Measurements from ENCODE around the gene POLA2.
"Not testable (repeated sequence)": the region's sequence is repeated elsewhere in the genome, so short reads cannot be mapped to it uniquely, and the experiment has no call there.

Gene POLA2

DNA sequence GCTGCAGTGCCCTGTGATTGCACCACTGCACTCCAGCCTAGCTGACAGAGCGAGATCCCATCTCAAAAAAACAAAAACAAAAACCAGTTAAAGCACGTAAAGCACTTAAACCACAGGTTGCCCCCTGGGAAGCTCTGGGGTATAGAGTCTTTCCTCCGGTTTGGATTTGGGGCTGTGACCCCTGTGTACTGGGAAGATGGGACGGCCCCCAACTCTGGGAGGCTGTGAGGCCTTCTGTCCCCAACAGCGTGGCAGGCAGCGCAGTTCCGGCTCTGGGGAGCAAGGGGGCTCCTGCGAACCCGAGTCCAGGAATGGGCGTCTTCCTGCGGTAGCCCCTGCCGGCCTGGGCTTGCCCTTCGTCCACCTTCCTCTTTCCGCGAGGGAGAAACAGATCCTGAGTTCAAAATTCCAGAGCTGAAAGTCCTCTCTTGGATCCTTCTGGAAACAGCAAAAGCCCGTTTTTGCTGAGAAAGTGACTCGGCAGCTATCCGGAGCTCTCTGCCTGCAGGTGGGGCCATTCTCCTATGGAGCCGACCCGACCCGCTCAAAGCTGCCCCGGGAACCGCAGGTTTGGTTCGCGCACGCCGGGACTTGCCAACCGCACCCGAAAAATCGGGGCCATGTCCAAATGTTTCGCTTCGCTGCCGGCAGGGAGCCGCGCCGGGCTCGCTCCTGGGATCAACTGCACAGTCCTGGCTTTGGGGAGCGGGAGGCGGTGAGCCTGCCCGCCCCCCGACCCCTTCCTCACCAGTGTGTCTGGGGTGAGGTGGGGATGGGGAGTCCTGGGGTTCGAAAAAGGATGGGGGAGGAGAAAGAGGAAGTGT is 36.3 kb upstream of the POLA2 start:
- no peaks in the 10 kb centered on the region for H3K36me3 Mint-ChIP-seq (ENCODE audit: low read depth)
- ATAC-seq (peak; percentile 79), DNase-seq (peak; percentile 57)
- peaks cover 24% of the 10 kb centered on the region for H3K27me3 Mint-ChIP-seq
- H3K27ac Mint-ChIP-seq, result no peak overlapping the region
- peaks cover 13% of the 10 kb centered on the region for H3K4me1 Mint-ChIP-seq
- H3K4me3 Mint-ChIP-seq, result peak overlapping the region; percentile 77
- H3K9me3 Mint-ChIP-seq, result no peaks in the 10 kb centered on the region

DNA sequence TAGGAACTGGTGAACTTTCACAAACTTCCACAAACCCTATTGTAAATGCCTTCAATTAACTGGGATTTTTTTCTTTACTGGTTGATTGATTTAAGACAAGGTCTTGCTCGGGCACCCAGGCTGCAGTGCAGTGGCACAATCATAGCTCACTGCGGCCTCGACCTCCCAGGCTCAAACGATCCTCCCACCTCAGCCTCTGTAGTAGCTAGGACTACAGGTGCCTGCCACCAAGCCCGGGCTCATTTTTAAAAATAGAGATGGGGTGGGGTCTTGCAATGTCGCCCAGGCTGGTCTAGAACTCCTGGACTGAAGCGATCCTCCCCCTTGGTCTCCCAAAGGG is 35.7 kb upstream of the POLA2 start:
- Mint-ChIP-seq H3K27ac (no peak overlapping the region), H3K4me3 (peak overlapping the region; percentile 77)
- ATAC-seq, result no peak

DNA sequence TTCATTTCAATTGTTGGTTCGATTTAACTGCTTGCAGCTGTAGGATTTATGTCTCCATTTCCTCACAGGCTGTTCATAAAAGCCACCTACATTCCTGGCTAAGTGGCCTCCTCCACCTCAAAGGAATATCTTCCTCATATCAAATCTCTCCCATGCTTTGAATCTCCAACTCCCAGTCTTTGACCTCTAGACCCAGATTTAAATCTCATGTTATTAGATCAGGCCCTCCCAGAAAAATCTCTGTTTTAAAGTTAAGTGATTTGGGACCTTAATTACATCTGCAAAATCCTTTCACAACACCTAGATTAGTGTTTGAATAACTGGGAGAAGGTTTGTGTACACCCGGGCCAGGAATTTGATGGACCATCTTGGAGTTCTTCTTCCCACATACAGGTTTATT is 33.9 kb upstream of the POLA2 start:
- ATAC-seq, result no peak
- no peak overlapping the region for H3K27ac Mint-ChIP-seq
- peaks cover 24% of the 10 kb centered on the region for H3K27me3 Mint-ChIP-seq
- no peak overlapping the region for H3K4me3 Mint-ChIP-seq
- H3K36me3 Mint-ChIP-seq (ENCODE audit: low read depth), result no peaks in the 10 kb centered on the region
- H3K4me1 Mint-ChIP-seq, result peaks cover 13% of the 10 kb centered on the region
- no peaks in the 10 kb centered on the region for H3K9me3 Mint-ChIP-seq
- DNase-seq, result no peak

More for the DNA sequence above, 35.7 kb upstream of the POLA2 start:
- Mint-ChIP-seq H3K27me3 (peaks cover 24% of the 10 kb centered on the region), H3K9me3 (no peaks in the 10 kb centered on the region), H3K4me1 (peaks cover 13% of the 10 kb centered on the region), H3K36me3 (ENCODE audit: low read depth) (no peaks in the 10 kb centered on the region)
- DNase-seq, result no peak

DNA sequence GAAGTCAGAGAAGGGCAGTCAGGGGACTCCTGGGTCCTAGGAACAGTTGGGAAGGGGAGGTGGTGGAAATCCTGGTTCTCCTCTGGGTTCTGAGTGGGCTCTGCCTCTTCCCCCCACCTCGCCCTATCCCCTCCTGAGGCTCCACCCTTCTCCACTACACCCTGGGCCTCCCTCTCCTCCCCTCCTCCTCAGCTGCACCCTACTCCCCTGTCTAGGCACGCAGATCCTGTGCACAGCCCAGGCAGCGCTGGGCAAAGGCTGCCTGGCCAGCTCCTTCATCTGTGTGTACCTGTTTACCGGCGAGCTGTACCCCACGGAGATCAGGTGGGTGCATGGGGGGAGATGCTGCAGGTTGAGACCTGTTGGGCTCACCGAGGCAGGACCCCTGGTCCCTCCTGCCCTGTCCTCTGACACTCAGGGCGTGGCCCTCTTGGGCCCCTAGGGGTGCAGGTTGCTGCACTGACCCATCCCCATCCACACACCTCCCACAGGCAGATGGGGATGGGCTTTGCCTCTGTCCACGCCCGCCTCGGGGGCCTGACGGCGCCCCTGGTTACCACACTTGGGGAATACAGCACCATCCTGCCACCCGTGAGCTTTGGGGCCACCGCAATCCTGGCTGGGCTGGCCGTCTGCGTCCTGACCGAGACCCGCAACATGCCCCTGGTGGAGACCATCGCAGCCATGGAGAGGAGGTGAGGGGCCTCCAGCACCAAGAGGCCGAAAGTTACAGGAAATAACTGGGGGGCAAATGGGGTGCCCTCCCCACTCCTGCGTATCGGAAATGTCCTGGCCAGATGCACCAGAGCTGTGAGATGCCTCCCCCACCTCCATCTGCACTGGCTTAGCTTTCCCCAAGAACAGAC is 25.3 kb upstream of the POLA2 start:
- no peak for DNase-seq
- H3K36me3 Mint-ChIP-seq (ENCODE audit: low read depth), result no peaks in the 10 kb centered on the region
- H3K4me3 Mint-ChIP-seq, result no peak overlapping the region
- no peaks in the 10 kb centered on the region for H3K4me1 Mint-ChIP-seq
- ATAC-seq, result no peak
- no peaks in the 10 kb centered on the region for H3K9me3 Mint-ChIP-seq
- H3K27me3 Mint-ChIP-seq, result no peaks in the 10 kb centered on the region
- H3K27ac Mint-ChIP-seq, result no peak overlapping the region

DNA sequence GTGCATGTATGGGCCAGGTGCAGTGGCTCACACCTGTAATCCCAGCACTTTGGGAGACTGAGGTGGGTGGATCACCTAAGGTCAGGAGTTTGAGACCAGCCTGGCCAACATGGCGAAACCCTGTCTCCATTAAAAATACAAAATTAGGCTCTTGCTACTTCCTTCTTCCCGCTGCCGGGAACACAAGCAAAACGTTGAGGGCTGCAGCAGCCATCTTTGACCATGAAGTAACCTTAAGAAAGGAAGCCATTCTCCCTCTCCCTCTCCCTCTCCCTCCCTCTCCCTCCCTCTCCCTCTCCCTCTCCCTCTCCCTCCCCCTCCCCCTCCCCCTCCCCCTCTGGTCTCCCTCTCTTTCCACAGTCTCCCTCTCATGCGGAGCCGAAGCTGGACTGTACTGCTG is 23.5 kb upstream of the POLA2 start:
- not testable (repeated sequence) for DNase-seq; H3K27me3 Mint-ChIP-seq; H3K27ac Mint-ChIP-seq; H3K36me3 Mint-ChIP-seq (ENCODE audit: low read depth); ATAC-seq; H3K4me3 Mint-ChIP-seq; H3K4me1 Mint-ChIP-seq
- peaks cover 10% of the 10 kb centered on the region for H3K9me3 Mint-ChIP-seq

GRCh38 chr11:65241134-65241533 is 20.6 kb upstream of the POLA2 start:
- Mint-ChIP-seq H3K4me1 (no peaks in the 10 kb centered on the region), H3K9me3 (peaks cover 10% of the 10 kb centered on the region), H3K36me3 (ENCODE audit: low read depth) (no peaks in the 10 kb centered on the region), H3K27ac (no peak overlapping the region), H3K4me3 (no peak overlapping the region), H3K27me3 (no peaks in the 10 kb centered on the region)
- no peak for ATAC-seq
- no peak for DNase-seq

DNA sequence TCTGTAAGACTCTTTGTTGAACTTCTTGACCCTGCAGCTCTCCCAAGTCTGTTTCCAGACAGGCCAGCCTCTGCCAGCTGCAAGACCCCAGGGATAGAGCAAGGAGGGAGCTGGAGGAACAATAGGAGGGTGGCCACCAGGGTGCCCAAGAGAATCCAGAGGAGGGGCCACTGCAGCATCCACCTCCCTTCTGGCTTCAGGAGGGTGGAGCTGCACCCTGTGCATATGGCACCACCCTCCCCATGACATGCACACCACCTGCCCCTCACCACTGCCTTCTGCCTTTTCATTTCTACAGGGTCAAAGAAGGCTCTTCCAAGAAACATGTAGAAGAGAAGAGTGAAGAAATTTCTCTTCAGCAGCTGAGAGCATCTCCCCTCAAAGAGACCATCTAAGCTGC is 20.1 kb upstream of the POLA2 start:
- ATAC-seq (no peak), DNase-seq (no peak)
- no peak overlapping the region for H3K27ac Mint-ChIP-seq
- no peaks in the 10 kb centered on the region for H3K36me3 Mint-ChIP-seq (ENCODE audit: low read depth)
- H3K4me1 Mint-ChIP-seq, result no peaks in the 10 kb centered on the region
- no peaks in the 10 kb centered on the region for H3K27me3 Mint-ChIP-seq
- H3K9me3 Mint-ChIP-seq, result peaks cover 10% of the 10 kb centered on the region
- H3K4me3 Mint-ChIP-seq, result no peak overlapping the region

DNA sequence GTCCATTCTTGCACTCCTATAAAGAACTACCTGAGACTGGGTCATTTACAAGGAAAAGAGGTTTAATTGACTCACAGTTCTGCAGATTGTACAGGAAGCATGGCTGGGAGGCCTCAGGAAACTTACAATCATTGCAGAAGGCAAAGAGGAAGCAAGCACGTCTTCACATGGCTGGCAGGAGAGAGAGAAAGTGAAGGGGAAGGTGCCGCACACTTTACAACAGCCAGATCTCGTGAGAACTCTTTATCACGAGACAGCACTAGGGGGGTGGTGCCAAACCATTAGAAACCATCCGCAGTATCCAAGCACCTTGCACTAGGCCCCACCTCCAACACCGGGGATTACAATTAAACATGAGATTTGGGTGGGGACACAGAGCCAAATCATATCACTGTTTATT is 19.4 kb upstream of the POLA2 start:
- Mint-ChIP-seq H3K27ac (no peak overlapping the region), H3K27me3 (no peaks in the 10 kb centered on the region), H3K4me1 (no peaks in the 10 kb centered on the region), H3K36me3 (ENCODE audit: low read depth) (no peaks in the 10 kb centered on the region), H3K9me3 (peaks cover 10% of the 10 kb centered on the region), H3K4me3 (no peak overlapping the region)
- no peak for DNase-seq
- ATAC-seq, result no peak

- H3K4me3 Mint-ChIP-seq, result no peak overlapping the region
- DNase-seq, result no peak
Measured at GRCh38 chr11:65243797-65244196, 18.0 kb upstream of the POLA2 start.

DNA sequence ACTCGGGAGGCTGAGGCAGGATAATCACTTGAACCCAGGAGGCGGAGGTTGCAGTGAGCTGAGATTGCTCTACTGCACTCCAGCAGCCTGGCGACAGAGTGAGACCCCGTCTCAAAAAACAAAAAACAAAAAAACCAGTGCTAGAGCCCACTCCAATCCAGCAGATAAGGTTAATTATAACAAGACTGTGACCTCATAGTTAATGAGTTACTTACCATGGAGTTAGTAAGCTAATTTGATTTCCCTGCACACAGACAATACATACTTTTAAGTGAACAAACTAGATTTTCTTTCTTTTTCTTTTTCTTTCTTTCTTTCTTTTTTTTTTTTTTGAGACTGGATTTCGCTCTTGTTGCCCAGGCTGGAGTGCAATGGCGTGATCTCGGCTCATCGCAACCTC is 16.7 kb upstream of the POLA2 start:
- H3K27ac Mint-ChIP-seq; H3K4me3 Mint-ChIP-seq; DNase-seq; ATAC-seq; H3K36me3 Mint-ChIP-seq (ENCODE audit: low read depth); H3K4me1 Mint-ChIP-seq; H3K27me3 Mint-ChIP-seq: not testable (repeated sequence)
- H3K9me3 Mint-ChIP-seq, result peaks cover 10% of the 10 kb centered on the region

More at GRCh38 chr11:65243797-65244196, 18.0 kb upstream of the POLA2 start:
- no peaks in the 10 kb centered on the region for H3K4me1 Mint-ChIP-seq
- H3K27me3 Mint-ChIP-seq, result no peaks in the 10 kb centered on the region
- H3K27ac Mint-ChIP-seq, result no peak overlapping the region
- ATAC-seq, result no peak
- H3K9me3 Mint-ChIP-seq, result peaks cover 10% of the 10 kb centered on the region
- H3K36me3 Mint-ChIP-seq (ENCODE audit: low read depth), result no peaks in the 10 kb centered on the region

DNA sequence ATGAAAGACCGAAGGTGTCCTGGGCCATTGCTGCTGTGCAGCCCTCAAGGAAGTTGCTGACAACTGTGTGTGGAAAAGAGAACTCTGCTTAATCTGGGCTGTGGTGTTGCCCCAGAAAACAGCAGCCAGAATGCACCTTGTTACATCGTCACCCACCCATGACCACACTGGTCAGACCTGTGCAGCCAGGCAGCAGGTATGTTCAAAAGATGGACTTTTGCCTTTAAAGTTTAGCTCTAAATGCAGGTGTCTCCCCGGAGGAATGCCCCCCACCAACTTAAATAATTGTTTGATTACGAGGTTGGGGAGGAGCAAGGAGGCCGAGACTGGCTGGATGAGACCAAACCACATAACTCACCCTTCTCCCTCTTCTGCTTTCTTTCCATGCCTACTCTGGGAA is 15.3 kb upstream of the POLA2 start:
- H3K9me3 Mint-ChIP-seq, result peaks cover 10% of the 10 kb centered on the region
- no peak overlapping the region for H3K27ac Mint-ChIP-seq
- DNase-seq, result no peak
- H3K36me3 Mint-ChIP-seq (ENCODE audit: low read depth), result no peaks in the 10 kb centered on the region
- no peaks in the 10 kb centered on the region for H3K4me1 Mint-ChIP-seq
- no peaks in the 10 kb centered on the region for H3K27me3 Mint-ChIP-seq
- ATAC-seq, result no peak
- no peak overlapping the region for H3K4me3 Mint-ChIP-seq

GRCh38 chr11:65248184-65248710 is 13.5 kb upstream of the POLA2 start:
- H3K4me3 Mint-ChIP-seq; H3K36me3 Mint-ChIP-seq (ENCODE audit: low read depth); H3K4me1 Mint-ChIP-seq; H3K9me3 Mint-ChIP-seq; ATAC-seq; H3K27ac Mint-ChIP-seq; DNase-seq; H3K27me3 Mint-ChIP-seq: not testable (repeated sequence)

- Mint-ChIP-seq H3K9me3 (no peaks in the 10 kb centered on the region), H3K4me3 (no peak overlapping the region), H3K36me3 (ENCODE audit: low read depth) (no peaks in the 10 kb centered on the region), H3K4me1 (no peaks in the 10 kb centered on the region), H3K27me3 (peaks cover 2% of the 10 kb centered on the region), H3K27ac (no peak overlapping the region)
- DNase-seq (no peak), ATAC-seq (no peak)
Measured at GRCh38 chr11:65251476-65251875, 10.3 kb upstream of the POLA2 start.

GRCh38 chr11:65254724-65255123 is 7.0 kb upstream of the POLA2 start:
- Mint-ChIP-seq H3K4me1 (peaks cover 4% of the 10 kb centered on the region), H3K36me3 (ENCODE audit: low read depth) (no peaks in the 10 kb centered on the region), H3K27ac (no peak overlapping the region), H3K9me3 (no peaks in the 10 kb centered on the region), H3K4me3 (no peak overlapping the region), H3K27me3 (peaks cover 2% of the 10 kb centered on the region)
- no peak for DNase-seq
- ATAC-seq, result no peak

DNA sequence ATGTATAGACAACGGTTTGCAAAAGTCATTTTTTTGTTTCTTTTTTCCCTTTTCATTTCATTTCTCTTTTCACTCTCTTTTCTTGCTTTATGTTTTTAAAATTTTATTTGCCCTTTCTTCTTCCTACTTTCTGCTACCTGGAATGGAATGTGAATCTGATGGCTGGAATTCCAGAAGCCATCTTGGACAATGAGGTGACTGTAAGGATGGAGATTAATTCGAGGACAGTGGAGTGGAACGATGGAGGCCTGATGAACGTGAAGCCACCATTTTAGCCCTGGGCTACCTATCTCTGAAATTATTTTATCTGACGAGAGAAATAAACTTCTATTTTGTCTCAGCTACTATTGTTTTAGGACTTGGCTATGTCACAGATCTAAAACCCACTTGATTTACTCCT is 2.8 kb upstream of the POLA2 start:
- Mint-ChIP-seq H3K4me1 (peaks cover 33% of the 10 kb centered on the region), H3K36me3 (ENCODE audit: low read depth) (peaks cover 14% of the 10 kb centered on the region), H3K27ac (no peak overlapping the region), H3K27me3 (peaks cover 3% of the 10 kb centered on the region), H3K9me3 (no peaks in the 10 kb centered on the region), H3K4me3 (no peak overlapping the region)
- DNase-seq (no peak), ATAC-seq (no peak)
